ENCODE data around the gene TMEM270.

DNA sequence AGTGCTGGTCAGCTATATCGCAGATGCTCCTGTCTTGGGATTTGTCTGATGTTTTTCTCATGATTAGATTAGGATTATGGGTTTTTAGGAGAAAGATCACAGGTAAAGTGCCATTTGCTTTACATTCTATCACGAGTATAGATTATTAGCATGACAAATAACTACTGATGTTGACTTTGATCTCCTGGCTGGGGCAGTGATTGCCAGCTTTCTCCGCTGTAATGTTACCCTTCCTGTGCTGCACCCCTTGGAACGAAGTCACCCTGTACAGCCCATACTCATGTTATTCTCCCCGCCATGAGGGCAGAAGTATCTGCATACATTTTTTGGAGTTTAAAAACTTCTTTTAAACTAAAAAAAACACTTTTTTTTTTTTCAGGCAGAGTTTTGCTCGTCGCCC is 40.9 kb upstream of the TMEM270 start:
- TF ChIP-seq, protein P1, sequence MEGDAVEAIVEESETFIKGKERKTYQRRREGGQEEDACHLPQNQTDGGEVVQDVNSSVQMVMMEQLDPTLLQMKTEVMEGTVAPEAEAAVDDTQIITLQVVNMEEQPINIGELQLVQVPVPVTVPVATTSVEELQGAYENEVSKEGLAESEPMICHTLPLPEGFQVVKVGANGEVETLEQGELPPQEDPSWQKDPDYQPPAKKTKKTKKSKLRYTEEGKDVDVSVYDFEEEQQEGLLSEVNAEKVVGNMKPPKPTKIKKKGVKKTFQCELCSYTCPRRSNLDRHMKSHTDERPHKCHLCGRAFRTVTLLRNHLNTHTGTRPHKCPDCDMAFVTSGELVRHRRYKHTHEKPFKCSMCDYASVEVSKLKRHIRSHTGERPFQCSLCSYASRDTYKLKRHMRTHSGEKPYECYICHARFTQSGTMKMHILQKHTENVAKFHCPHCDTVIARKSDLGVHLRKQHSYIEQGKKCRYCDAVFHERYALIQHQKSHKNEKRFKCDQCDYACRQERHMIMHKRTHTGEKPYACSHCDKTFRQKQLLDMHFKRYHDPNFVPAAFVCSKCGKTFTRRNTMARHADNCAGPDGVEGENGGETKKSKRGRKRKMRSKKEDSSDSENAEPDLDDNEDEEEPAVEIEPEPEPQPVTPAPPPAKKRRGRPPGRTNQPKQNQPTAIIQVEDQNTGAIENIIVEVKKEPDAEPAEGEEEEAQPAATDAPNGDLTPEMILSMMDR (IDR thresholded peaks at IDR 0.05): no peak
- TF ChIP-seq EP300 (IDR thresholded peaks at IDR 0.05): no peak
- TF ChIP-seq POLR2A (IDR thresholded peaks at IDR 0.05; ENCODE audit: low read depth): no peak
- no peak for TF ChIP-seq POLR2AphosphoS5 (IDR thresholded peaks at IDR 0.05)

All from esophagus muscularis mucosa (tissue), 4 donors.